DMS53 treated with DMSO at 0.1 percent for 48 hours (cell line): ENCODE measurements around the gene OCIAD1.
A peak's percentile ranks its signal among the peaks of the same experiment; 100 is the strongest.
"Not testable (repeated sequence)": the region's sequence is repeated elsewhere in the genome, so short reads cannot be mapped to it uniquely, and the experiment has no call there.

Experiments
- DNase-seq: peaks from one replicate; lab custom pipeline; 2025; ENCODE audit not compliant: unreplicated experiment; lab: John Stamatoyannopoulos, UW

The OCIAD1 gene, protein sequence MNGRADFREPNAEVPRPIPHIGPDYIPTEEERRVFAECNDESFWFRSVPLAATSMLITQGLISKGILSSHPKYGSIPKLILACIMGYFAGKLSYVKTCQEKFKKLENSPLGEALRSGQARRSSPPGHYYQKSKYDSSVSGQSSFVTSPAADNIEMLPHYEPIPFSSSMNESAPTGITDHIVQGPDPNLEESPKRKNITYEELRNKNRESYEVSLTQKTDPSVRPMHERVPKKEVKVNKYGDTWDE

DNA sequence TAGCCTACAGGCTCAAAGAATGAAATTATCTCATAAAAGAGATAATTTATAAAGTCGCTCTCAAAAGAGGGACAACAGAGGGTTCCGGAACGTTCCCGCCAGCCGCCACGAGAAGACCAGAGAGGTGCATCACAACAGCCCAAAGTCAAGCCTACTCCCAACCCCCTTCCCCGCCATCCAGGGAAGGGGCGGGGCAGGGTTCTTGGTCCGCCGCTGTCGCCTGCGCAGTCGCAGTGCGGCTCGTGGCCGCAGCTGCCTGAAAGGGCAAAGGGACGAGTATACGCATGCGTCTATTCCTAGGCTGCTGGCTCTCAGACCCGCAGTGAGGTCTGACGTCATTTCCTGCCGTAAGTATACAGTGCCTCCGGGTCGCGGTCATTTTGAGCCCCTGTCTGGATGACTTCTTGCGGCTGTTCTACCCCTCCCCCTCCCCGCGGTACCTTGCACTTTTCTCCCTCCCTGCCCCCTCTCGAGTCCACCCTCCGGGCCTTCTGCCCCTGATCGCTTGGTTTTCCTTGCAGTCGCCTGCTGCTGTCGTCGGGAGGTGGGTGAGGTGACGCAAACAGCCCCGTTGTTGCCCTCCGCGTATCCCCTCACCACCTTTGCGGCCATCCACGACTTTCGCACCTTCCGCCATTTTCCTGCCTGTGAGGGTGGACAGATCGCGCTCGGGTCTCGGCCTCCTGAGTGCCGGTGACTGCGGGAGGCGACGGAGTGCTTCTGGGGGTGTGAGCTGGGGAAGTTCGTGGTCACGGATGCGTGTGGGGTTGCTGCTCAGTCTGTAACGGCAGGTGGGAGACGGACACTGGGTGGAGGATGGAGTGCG is at the start of gene OCIAD1:
Gene OCIAD1 (plus strand): TSS at position 383 of the 826 bp plus-strand sequence. CDS start 1,537 bp downstream, outside the sequence.
- DNase-seq: peak; percentile 100

- peak; percentile 68 for DNase-seq
These were observed 48.9 kb upstream of the OCIAD1 start for GRCh38 chr4:48781968-48782367.

GRCh38 chr4:48785302-48785701 is 45.6 kb upstream of the OCIAD1 start:
- no peak for DNase-seq

GRCh38 chr4:48786549-48786948 is 44.3 kb upstream of the OCIAD1 start:
- DNase-seq: no peak

DNA sequence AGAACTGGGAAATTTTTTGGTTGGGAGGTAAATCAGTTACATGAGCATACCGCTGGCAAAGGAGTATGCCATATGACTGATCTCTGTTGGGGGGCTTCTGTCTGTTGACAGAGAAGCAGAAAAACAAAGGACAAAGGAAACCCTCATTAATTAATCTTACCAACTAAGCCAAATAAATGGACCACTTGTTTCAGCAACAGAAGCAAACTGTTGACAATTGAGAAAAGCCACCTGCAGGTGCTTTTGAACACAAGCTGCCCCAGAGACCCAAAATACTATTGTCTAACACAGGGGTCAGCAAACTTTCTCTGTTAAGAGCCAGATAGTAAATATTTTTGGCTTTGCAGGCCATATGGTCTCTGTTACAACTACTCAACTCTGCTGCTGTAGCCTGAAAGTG is 43.8 kb upstream of the OCIAD1 start:
- DNase-seq: no peak

DNA sequence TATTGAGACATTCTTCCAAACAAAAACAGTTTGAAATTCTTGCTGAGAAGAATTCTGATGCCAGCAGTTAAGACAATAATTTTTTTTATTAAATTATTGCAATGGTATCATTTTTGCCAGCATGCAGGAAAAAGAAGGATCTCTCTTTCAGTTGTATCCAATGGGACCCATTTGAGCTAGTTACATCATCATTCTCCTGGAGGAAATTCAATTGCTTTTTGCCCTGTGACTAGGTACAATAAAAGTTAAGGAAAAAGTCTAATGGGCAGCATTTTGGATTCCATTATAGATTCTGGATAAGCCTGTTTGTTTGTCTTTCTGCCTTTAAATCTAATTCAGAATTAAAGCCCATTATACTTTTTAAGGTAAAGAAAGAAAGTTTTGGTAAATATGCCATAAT is 40.3 kb upstream of the OCIAD1 start:
- no peak for DNase-seq

- no peak for DNase-seq
These were observed 39.6 kb upstream of the OCIAD1 start for GRCh38 chr4:48791313-48791712.

DNA sequence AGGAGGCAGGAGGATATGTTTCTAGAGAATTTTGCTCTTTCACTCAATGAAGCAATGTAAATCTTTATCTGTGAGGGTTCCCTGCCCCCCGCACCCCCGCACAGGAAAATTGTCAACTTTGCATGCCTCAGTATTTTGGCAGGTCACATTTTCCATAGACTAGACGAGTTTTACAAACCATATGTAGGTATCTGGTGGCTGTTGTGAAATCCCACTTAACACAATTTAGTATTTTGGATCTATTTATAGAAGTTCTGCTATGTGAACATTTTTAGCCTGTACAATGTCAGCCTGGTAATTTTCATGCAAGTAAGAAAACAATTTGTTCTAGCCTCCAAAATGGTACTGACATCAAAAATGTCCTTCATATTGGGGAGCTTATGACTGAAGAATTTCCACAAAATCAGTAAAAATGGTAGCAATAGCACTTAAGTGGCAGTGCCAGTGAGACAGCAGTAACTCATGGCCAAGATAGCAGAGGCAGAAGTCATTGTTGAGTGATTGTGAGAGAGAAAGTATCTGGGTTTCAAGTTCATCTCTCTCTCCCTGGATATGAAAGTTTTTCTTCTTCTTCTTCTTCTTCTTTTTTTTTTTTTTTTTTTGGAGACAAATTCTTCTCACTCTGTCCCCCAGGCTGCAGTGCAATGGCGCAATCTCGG is 38.4 kb upstream of the OCIAD1 start:
- DNase-seq: no peak

- no peak for DNase-seq
These were observed 35.8 kb upstream of the OCIAD1 start for GRCh38 chr4:48795108-48795507.

GRCh38 chr4:48796191-48796926 is 34.5 kb upstream of the OCIAD1 start:
- DNase-seq: no peak

GRCh38 chr4:48796927-48797679 is 33.8 kb upstream of the OCIAD1 start:
- DNase-seq: no peak

DNA sequence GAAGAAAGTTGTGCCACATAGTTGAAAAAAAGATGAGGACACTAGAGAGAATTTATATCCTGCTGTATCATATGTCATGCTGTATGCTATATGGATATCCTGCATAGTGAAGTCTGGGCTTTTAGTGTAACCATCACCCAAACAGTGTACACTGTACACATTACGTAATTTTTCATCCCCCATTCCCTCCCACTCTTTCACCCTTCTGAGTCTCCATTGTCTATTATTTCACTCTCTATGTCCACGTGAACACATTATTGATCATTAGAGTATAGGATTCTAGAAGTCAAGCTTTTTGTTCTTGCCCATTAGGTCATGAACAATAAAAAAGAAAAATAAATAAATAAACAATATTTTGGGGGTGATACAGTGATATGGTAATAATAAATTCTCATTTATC is 32.8 kb upstream of the OCIAD1 start:
- no peak for DNase-seq

- DNase-seq: no peak
These were observed 31.7 kb upstream of the OCIAD1 start for GRCh38 chr4:48799157-48799556.

- DNase-seq: not testable (repeated sequence)
These were observed 30.7 kb upstream of the OCIAD1 start for GRCh38 chr4:48800155-48800554.

DNA sequence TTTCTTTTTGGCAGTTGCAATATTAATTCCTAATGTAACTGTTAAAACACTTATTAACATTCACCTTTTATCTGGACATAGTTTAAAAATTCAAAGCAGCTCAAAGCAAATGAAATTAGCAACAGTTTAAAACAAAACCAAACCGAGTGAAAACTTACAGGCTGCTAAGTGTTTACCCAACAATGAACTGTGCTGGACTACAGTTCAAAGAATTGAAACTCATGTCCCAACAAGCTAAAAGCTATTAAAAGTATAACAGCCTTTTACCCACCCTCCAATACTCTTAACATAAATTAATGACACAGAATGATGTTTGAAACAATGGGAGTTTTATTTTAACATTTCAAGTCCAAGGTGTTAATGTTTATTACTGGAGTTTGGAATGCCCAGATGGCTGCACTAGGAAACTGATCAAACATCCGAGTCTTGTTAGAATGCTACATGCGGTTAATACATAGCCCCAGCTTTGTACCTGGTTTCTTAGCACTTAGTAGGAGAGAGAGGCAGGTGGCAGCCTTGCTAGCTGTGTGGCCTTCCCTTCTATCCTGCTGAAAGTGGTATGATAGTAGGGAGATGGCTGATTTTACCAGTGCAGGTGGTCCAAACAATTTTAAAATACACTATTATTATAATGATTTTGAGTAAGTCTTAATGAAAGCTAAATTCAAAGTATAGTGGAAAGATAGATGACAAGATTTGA is 29.7 kb upstream of the OCIAD1 start:
- DNase-seq: no peak

DNA sequence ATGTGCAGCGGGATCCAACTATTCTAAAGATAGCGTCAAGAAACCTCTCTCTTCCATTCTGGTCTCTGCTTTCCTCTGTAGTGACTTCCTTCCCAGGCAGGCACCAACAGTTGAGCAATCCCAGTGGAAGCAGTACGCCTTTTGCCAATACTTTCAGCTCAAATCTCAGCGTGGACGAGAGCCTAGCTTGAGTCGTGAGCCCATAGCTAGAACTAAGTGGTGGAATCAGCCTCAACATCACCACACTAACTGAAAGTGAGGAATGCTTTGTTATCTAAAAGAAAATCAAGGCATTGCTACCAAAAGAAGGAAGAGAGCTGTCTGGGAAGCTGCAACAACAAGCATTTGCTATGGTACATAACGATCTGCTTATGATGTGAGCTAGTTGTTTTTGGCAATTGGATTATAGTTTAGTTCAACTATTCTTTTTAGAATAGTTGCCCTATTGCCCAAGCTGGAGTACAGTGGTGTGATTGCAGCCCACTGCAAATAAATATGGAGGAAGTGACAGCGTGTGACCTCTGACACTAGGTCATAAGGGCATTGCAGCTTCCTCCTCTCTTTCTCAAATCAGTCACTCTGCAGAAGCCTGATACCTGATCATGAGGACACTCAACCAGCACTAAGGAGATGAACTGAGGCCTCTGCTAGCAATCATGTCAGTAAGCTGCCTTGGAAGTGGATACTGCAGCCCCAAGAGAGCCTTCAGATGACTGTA is 26.1 kb upstream of the OCIAD1 start:
- no peak for DNase-seq

DNA sequence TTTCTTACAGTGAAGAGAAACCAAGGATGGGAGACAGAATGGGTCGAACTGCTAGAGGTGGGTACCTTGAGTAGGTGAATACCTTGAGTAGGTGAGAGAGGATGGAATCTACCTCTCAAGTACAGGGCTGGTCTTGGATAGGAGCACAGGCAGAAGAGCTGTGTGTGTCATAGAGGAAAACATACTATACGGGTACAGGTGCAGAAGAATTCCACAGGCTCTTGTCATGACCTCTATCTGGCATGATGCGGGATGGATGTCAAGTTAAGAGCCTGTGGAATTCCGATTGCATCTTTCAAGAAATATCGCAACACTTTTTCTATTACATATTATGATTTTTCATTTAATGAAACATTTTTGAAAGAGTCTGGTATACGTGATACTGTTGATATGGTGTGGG is 18.0 kb upstream of the OCIAD1 start:
- DNase-seq: no peak

DNA sequence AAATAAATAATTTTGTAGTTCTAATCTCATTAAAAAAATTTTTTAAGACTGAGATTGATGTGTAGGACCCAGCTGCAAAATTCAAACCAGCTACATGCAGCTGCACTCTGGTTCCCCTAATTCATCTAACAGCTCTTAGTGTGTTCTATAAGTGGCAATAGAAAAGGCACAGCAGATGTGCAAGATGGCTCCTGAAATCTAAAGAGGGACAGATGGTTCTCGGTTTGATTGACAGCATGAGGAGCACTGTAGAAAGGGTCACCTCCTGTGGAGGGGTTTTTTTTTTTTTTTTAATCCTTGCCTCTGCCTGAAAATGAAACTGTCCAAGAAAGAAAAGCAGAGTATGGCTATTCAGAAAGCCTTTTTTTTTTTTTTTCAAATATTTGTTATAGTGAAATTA is 16.9 kb upstream of the OCIAD1 start:
- DNase-seq: peak; percentile 85

GRCh38 chr4:48815483-48815882 is 15.4 kb upstream of the OCIAD1 start:
- peak; percentile 17 for DNase-seq
